ENCODE data around the gene PLXNA4. TPM values are rescaled to one million over a fixed set of nuclear protein-coding genes. Genes with fewer than 3 reads are reported as not detected.

PLXNA4 gene
- total and polyA plus RNA-seq, 7 experiments from 2014 or later = 0.05 to 31.6 (median 1.1) TPM

DNA sequence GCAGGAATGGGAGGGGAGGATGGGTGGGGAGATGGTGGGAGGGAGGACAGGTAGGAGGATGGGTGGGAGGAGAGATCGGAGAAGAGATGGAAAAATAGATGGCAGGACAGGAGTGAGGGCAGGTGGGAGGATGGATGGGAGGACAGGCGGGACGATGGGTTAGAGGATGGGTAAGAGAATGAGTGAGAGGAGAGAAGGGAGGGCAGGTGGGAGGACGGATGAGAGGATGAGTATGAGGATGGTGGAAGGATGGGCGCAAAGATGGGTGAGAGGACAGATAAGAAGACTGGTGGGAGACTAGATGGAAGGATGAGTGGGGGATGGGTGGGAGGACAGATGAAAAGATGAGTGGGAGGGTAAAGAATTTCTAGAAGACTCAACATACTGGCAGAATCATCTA lies 438.6 kb downstream of the PLXNA4 start:
- Mint-ChIP-seq H3K27ac (no peak overlapping the region), H3K4me3 (no peak overlapping the region), H3K36me3 (no peaks in the 10 kb centered on the region), H3K4me1 (no peaks in the 10 kb centered on the region), H3K9me3 (peaks cover 0 to 1% (median 0%) of the 10 kb centered on the region in 11 donors), H3K27me3 (peaks cover 0 to 8% (median 0%) of the 10 kb centered on the region in 5 donors)
- H3K36me3 ChIP-seq (ENCODE audit: control insufficient read depth in 2 of 3, insufficient read depth in 3 of 3, low read length in 3 of 3) = no peaks in the 10 kb centered on the region
- H3K4me3 ChIP-seq (ENCODE audit: low read length) = no peak overlapping the region
- ChIA-PET POLR2A (no interaction called here), CTCF (no interaction called here)
- no peak for DNase-seq
- no peaks in the 10 kb centered on the region for H3K27me3 ChIP-seq (ENCODE audit: control insufficient read depth in 2 of 2, insufficient read depth in 2 of 2, low read length in 2 of 2)
- H3K4me1 ChIP-seq (ENCODE audit: control insufficient read depth in 2 of 2, insufficient read depth in 2 of 2, low read length in 2 of 2) = no peaks in the 10 kb centered on the region
- intact Hi-C loops (cut with micrococcal nuclease) = no loop called here
- ATAC-seq = no peak
- no peaks in the 10 kb centered on the region for H3K9me3 ChIP-seq (ENCODE audit: control insufficient read depth in 2 of 3, low read length in 3 of 3)
- H3K27ac ChIP-seq (ENCODE audit: low read depth, low read length) = no peak overlapping the region

DNA sequence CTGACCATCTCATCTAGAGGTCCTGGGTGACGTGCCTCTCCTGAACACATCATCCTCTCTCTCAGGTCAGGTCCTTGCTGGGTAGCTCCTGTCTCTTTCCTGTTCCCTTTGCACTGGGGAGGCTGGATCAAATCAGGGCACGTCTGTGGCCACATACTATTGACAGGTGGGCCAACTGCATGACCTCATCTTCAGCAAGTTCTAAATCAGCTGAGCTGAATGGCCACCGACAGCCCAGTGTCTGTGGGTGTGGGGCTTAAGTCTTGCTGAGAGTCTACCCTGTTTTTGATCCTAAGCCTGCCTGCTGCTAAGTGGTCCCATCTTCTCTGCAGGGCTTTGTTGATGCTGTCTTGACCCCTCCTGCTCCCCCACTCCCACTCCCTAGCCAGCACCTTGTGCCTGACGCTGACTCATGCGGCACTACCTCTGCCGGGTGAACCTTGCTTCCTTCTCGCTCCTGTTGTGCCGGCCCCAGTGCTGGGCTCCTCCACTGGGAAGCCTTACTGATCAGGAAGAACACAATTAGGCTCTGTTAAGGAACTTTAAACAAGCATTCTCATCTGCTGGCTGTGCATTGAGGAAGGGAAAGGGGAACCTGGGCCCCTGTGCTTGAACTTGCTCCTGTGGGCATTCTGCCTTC lies 440.4 kb downstream of the PLXNA4 start:
- CTCF ChIA-PET = no interaction called here
- intact Hi-C loops (cut with micrococcal nuclease) = no loop called here
- DNase-seq = no peak

DNA sequence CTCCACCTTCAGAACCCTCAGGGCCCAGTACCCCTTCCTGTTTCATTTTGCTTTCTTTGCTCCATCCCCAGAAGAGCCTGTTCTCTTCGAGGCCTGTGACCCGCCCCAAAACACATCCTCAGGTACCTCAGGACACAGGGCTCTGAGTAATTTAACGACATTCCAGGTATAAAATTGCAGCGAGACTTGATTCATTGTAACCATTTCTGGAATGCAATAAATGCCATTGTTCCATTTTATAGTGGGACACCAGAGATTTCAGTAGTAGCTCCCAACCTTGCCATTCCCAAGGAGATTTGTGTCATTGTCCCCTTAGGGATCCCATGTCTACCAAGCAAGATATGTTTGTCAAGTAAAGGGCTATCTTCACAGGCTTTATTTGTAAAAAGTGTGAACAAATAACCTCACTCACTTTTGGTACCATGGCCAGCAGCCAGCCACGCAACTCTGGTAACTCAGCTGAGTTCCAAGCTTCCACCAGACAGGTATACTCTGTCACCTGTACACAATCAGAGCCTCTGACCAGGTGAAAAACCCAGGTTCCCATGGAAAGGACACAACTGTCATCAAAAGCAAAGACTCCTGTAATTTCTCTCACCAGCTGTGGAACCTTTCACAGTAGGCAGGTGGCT lies 441.3 kb downstream of the PLXNA4 start:
- H3K36me3 Mint-ChIP-seq = no peaks in the 10 kb centered on the region
- H3K4me3 Mint-ChIP-seq = no peak overlapping the region
- CTCF ChIA-PET = no interaction called here
- ATAC-seq = no peak
- intact Hi-C loops (cut with micrococcal nuclease) = no loop called here
- no peak for DNase-seq
- Histone ChIP-seq H3K36me3 (ENCODE audit: control insufficient read depth in 2 of 3, insufficient read depth in 3 of 3, low read length in 3 of 3) (no peaks in the 10 kb centered on the region), H3K9me3 (ENCODE audit: control insufficient read depth in 2 of 3, low read length in 3 of 3) (no peaks in the 10 kb centered on the region), H3K4me3 (ENCODE audit: low read length) (no peak overlapping the region), H3K27me3 (ENCODE audit: control insufficient read depth in 2 of 2, insufficient read depth in 2 of 2, low read length in 2 of 2) (no peaks in the 10 kb centered on the region), H3K27ac (ENCODE audit: low read depth, low read length) (no peak overlapping the region), H3K4me1 (ENCODE audit: control insufficient read depth in 2 of 2, insufficient read depth in 2 of 2, low read length in 2 of 2) (no peaks in the 10 kb centered on the region)
- peaks cover 0 to 11% (median 0%) of the 10 kb centered on the region in 5 donors for H3K27me3 Mint-ChIP-seq
- H3K4me1 Mint-ChIP-seq = peaks cover 0 to 4% (median 0%) of the 10 kb centered on the region in 7 donors
- no peak overlapping the region for H3K27ac Mint-ChIP-seq
- POLR2A ChIA-PET = no interaction called here
- peaks cover 0 to 1% (median 0%) of the 10 kb centered on the region in 11 donors for H3K9me3 Mint-ChIP-seq

More for the DNA sequence above, 440.4 kb downstream of the PLXNA4 start:
- Histone ChIP-seq H3K36me3 (ENCODE audit: control insufficient read depth in 2 of 3, insufficient read depth in 3 of 3, low read length in 3 of 3) (no peaks in the 10 kb centered on the region), H3K27ac (ENCODE audit: low read depth, low read length) (no peak overlapping the region), H3K27me3 (ENCODE audit: control insufficient read depth in 2 of 2, insufficient read depth in 2 of 2, low read length in 2 of 2) (no peaks in the 10 kb centered on the region), H3K4me3 (ENCODE audit: low read length) (no peak overlapping the region), H3K9me3 (ENCODE audit: control insufficient read depth in 2 of 3, low read length in 3 of 3) (no peaks in the 10 kb centered on the region), H3K4me1 (ENCODE audit: control insufficient read depth in 2 of 2, insufficient read depth in 2 of 2, low read length in 2 of 2) (no peaks in the 10 kb centered on the region)
- H3K27me3 Mint-ChIP-seq = peaks cover 0 to 5% (median 0%) of the 10 kb centered on the region in 5 donors
- no peak overlapping the region for H3K27ac Mint-ChIP-seq
- POLR2A ChIA-PET = no interaction called here
- H3K9me3 Mint-ChIP-seq = peaks cover 0 to 1% (median 0%) of the 10 kb centered on the region in 11 donors
- no peak overlapping the region for H3K4me3 Mint-ChIP-seq
- no peaks in the 10 kb centered on the region for H3K36me3 Mint-ChIP-seq
- H3K4me1 Mint-ChIP-seq = peaks cover 0 to 3% (median 0%) of the 10 kb centered on the region in 7 donors
- no peak for ATAC-seq

DNA sequence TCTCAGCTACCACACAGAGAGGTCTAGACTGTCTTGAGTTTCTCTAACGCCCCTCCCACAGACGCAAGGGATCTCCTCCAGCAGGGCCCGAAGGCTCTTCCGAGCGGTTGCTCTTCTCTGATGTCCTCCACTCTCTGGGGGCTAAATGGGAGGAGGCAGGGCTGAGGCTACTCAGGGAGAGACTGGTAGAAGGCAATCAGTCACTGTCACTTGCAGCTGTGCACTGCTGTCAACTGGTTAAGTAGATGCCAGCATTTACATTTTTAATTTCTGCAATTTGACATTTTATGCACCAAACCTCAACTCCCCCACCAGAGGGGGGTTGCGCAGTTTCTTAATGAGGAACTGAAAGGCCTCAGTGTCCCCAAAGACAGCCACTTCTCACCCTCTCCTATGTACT lies 442.8 kb downstream of the PLXNA4 start:
- ChIA-PET POLR2A (no interaction called here), CTCF (no interaction called here)
- peaks cover 0 to 21% (median 0%) of the 10 kb centered on the region in 5 donors for H3K27me3 Mint-ChIP-seq
- H3K4me1 ChIP-seq (ENCODE audit: control insufficient read depth in 2 of 2, insufficient read depth in 2 of 2, low read length in 2 of 2) = no peaks in the 10 kb centered on the region
- no peak overlapping the region for H3K4me3 Mint-ChIP-seq
- peaks cover 0 to 1% (median 0%) of the 10 kb centered on the region in 11 donors for H3K9me3 Mint-ChIP-seq
- H3K27ac Mint-ChIP-seq = no peak overlapping the region
- H3K36me3 ChIP-seq (ENCODE audit: control insufficient read depth in 2 of 3, insufficient read depth in 3 of 3, low read length in 3 of 3) = no peaks in the 10 kb centered on the region
- H3K4me1 Mint-ChIP-seq = peaks cover 0 to 6% (median 0%) of the 10 kb centered on the region in 7 donors
- H3K27ac ChIP-seq (ENCODE audit: low read depth, low read length) = no peak overlapping the region
- H3K4me3 ChIP-seq (ENCODE audit: low read length) = no peak overlapping the region
- no peaks in the 10 kb centered on the region for H3K36me3 Mint-ChIP-seq
- no peak for ATAC-seq
- H3K27me3 ChIP-seq (ENCODE audit: control insufficient read depth in 2 of 2, insufficient read depth in 2 of 2, low read length in 2 of 2) = no peaks in the 10 kb centered on the region
- intact Hi-C loops (cut with micrococcal nuclease) = no loop called here
- H3K9me3 ChIP-seq (ENCODE audit: control insufficient read depth in 2 of 3, low read length in 3 of 3) = no peaks in the 10 kb centered on the region
- DNase-seq = no peak

DNA sequence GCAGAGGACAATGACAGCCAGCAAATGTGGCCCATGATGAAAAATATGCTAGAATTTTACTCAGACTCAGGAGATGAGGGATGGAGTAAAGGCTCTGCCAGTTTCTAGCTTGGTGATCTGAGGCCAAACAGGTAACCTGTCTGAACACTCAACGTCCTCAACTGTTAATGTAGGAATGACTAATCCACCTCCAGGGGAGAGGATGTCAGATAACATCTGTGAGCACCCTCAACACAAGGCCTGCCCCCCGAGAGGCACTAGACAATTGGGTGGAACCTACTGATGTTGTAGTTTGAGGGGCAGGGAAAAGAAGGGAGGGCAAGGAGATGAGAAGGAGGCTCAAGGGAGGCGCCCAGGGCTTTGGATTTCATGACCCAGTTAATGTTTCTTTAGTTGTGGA lies 445.1 kb downstream of the PLXNA4 start:
- POLR2A ChIA-PET = no interaction called here
- Histone ChIP-seq H3K4me3 (ENCODE audit: low read length) (no peak overlapping the region), H3K9me3 (ENCODE audit: control insufficient read depth in 2 of 3, low read length in 3 of 3) (no peaks in the 10 kb centered on the region), H3K36me3 (ENCODE audit: control insufficient read depth in 2 of 3, insufficient read depth in 3 of 3, low read length in 3 of 3) (no peaks in the 10 kb centered on the region), H3K27ac (ENCODE audit: low read depth, low read length) (no peak overlapping the region), H3K27me3 (ENCODE audit: control insufficient read depth in 2 of 2, insufficient read depth in 2 of 2, low read length in 2 of 2) (no peaks in the 10 kb centered on the region), H3K4me1 (ENCODE audit: control insufficient read depth in 2 of 2, insufficient read depth in 2 of 2, low read length in 2 of 2) (no peaks in the 10 kb centered on the region)
- CTCF ChIA-PET = no interaction called here
- ATAC-seq (no peak), DNase-seq (no peak)
- peaks cover 0 to 21% (median 3%) of the 10 kb centered on the region in 5 donors for H3K27me3 Mint-ChIP-seq
- peaks cover 0 to under 1% (median 0%) of the 10 kb centered on the region in 11 donors for H3K9me3 Mint-ChIP-seq
- no peak overlapping the region for H3K4me3 Mint-ChIP-seq
- no peaks in the 10 kb centered on the region for H3K36me3 Mint-ChIP-seq
- H3K4me1 Mint-ChIP-seq = peaks cover 0 to 6% (median 0%) of the 10 kb centered on the region in 7 donors
- intact Hi-C loops (cut with micrococcal nuclease) = no loop called here
- no peak overlapping the region for H3K27ac Mint-ChIP-seq

DNA sequence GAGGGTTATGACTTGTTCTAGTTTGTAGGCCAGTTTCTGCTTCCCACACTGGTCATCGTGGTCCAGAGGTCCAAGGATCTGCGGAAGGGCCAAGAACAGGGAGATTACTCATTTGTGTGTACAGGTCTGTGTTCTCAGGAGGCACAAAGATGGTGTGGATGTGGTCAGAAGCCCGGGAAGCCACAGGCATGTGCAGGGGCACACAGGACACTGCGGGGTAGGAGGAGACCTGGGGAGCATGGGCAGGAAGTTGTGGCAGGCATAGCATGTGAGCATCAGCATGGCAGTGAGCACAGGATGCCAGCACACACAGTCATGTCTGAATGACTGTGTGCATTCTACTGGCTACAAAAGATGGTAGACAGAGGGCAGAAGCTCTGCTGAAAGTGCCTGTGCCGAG lies 445.8 kb downstream of the PLXNA4 start:
- no peak overlapping the region for H3K4me3 ChIP-seq (ENCODE audit: low read length)
- H3K27me3 ChIP-seq (ENCODE audit: control insufficient read depth in 2 of 2, insufficient read depth in 2 of 2, low read length in 2 of 2) = no peaks in the 10 kb centered on the region
- H3K4me1 ChIP-seq (ENCODE audit: control insufficient read depth in 2 of 2, insufficient read depth in 2 of 2, low read length in 2 of 2) = no peaks in the 10 kb centered on the region
- H3K9me3 ChIP-seq (ENCODE audit: control insufficient read depth in 2 of 3, low read length in 3 of 3) = no peaks in the 10 kb centered on the region
- no peak overlapping the region for H3K27ac ChIP-seq (ENCODE audit: low read depth, low read length)
- ATAC-seq (no peak), DNase-seq (no peak)
- ChIA-PET POLR2A (no interaction called here), CTCF (no interaction called here)
- no peak overlapping the region for H3K27ac Mint-ChIP-seq
- intact Hi-C loops (cut with micrococcal nuclease) = no loop called here
- H3K27me3 Mint-ChIP-seq = peaks cover 0 to 21% (median 3%) of the 10 kb centered on the region in 5 donors
- H3K36me3 ChIP-seq (ENCODE audit: control insufficient read depth in 2 of 3, insufficient read depth in 3 of 3, low read length in 3 of 3) = no peaks in the 10 kb centered on the region
- H3K36me3 Mint-ChIP-seq = no peaks in the 10 kb centered on the region
- peaks cover 0 to 2% (median 0%) of the 10 kb centered on the region in 11 donors for H3K9me3 Mint-ChIP-seq
- H3K4me1 Mint-ChIP-seq = peaks cover 0 to 6% (median 0%) of the 10 kb centered on the region in 7 donors
- H3K4me3 Mint-ChIP-seq = no peak overlapping the region

Measured in naive thymus-derived CD4-positive, alpha-beta T cell (primary cell).